ENCODE measurements around the gene FIGN.

FIGN gene

GRCh38 chr2:163606878-163607277 lies 128.9 kb downstream of the FIGN start:
- DNase-seq = no peak

DNA sequence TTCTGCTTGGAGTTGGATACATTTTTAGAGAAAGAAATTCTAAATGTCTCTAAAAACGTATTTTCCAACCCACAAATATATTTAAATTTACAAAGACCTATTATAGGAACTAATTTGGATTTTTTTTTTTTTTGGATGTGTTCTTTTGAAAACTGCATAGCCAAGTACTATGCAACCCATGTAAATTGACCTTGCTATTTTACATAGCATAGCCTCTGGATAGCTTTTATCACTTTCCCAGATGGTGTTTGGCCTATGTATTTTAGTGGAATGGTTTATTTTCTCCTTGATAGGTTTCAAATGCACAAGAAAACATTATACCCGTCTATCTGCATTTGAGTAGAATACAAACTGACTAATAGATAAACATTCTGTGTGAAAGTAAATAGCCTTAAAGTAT lies 130.0 kb downstream of the FIGN start:
- no peak for DNase-seq

DNA sequence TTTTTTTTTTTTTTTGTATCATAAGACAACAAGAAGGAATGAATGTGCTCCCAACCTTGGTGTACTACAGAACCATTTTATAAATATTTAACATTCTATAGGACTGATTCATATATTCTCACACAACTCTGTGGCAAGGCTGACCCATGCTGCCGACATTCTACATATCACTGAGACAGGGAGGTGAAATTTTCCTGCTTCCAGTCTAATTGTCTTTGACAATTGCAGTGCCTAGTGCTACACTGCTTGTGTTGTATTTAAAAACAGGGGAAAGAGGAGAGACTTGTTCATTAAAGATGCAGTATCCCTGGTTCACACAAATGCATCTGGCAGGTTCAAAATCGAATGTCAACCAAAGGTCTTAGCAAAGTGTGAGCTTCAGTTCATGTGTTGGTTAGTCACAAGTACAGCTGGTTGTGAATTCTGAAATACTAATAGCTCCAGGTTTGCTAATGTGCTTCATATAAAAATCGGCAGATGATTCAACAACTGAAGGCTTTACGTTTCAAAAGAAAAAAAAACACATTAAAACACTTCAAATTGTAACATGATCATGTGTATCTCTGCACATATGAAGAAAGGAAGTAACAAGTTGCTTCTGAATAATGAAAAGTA lies 130.8 kb downstream of the FIGN start:
- no peak for DNase-seq

GRCh38 chr2:163602196-163602595 lies 133.6 kb downstream of the FIGN start:
- no peak for DNase-seq

- DNase-seq = no peak
These were observed 134.4 kb downstream of the FIGN start for GRCh38 chr2:163601377-163601776.

GRCh38 chr2:163600801-163601200 lies 135.0 kb downstream of the FIGN start:
- DNase-seq = no peak

- DNase-seq = no peak
These were observed 140.8 kb downstream of the FIGN start for GRCh38 chr2:163595028-163595427.

DNA sequence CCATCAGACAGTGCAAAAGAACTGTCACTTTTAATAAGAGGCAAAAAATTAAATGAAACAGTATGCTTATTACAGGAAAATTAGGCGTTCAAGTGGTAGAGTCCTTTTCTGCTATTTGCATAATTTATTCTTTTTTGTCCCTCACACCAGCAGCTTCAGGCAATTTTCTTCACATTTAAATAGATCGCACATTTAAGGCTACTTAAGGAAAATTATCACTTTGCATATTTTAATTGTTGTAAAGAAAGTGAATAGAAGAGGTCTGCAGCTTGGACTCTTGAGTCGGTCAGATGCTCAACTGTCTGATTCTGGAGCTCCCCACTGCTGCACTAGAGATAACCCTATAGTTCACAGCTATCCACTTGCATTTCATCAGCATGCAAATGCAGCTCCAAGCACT lies 141.3 kb downstream of the FIGN start:
- no peak for DNase-seq

DNA sequence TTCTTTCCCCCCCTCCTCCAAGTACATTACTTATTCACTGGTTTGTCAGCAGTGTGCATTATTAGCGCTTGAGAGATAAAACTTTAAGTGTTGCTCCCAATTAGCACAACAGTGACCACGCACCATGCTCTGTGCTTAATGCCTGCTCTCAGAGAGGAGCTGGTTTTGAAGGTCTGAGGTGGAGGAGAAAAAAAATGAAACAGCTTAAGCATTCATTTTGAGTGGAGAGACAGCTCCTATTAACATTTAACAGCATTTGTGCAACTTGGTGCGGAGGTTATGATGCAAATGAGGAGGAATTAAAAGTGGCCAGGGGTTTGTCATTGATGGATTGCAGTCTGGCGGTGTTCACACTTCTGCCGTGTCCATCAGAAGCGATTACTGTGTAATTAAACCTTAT lies 141.8 kb downstream of the FIGN start:
- no peak for DNase-seq

DNA sequence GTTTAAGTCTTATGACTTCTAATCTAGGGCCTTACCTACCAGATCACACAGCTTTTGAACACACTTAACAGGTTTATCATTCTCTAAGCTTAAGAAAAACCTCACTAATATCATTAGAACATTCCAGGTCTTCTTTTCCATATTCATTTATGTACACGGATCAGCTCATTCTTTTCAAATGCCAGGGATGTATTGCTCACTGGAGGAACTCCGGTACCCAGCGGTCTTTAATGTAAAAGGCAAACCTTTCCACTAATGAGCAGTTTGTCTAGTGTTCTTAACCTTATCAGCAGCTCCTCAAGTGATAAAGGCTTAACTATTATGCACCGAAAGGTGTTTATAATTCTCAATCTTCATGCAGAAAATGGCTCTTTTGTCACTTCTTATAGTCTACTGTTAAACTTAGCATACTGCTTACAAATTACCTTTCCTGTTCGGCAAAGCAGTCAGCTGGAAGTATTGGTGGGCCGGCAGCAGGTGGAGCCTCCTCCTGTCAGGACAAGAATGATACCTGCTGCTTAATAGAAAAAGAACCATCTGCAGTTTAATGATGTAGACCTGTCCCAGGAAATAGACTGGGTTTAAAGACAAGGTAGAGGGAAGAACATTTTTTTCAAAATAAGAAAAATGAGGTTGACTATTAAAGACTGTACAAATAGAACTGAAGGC lies 142.7 kb downstream of the FIGN start:
- DNase-seq = no peak

GRCh38 chr2:163591461-163591860 lies 144.3 kb downstream of the FIGN start:
- no peak for DNase-seq

- DNase-seq = no peak
These were observed 155.1 kb downstream of the FIGN start for GRCh38 chr2:163580757-163581156.

- no peak for DNase-seq
These were observed 161.5 kb downstream of the FIGN start for GRCh38 chr2:163574309-163574708.

DNA sequence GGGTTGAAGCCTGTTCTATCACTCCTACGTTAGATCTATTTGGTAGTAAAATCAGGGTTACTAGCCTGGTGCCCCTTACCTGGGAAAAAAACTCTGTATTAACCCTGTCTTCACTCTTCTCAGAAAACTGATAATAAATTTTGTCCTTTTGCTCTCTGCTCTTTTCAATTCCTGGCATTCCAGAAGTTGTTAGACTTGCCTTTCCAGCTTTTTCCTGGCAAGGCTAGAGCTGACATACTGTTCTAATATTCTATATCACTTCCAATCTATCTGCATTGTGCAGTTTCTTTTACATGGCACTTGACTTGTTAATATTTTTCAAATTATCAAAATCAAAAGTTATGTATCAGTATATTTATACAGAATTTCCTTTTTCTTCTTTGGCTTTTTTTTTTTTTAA lies 162.2 kb downstream of the FIGN start:
- DNase-seq = no peak

GRCh38 chr2:163572850-163573249 lies 163.0 kb downstream of the FIGN start:
- no peak for DNase-seq

DNA sequence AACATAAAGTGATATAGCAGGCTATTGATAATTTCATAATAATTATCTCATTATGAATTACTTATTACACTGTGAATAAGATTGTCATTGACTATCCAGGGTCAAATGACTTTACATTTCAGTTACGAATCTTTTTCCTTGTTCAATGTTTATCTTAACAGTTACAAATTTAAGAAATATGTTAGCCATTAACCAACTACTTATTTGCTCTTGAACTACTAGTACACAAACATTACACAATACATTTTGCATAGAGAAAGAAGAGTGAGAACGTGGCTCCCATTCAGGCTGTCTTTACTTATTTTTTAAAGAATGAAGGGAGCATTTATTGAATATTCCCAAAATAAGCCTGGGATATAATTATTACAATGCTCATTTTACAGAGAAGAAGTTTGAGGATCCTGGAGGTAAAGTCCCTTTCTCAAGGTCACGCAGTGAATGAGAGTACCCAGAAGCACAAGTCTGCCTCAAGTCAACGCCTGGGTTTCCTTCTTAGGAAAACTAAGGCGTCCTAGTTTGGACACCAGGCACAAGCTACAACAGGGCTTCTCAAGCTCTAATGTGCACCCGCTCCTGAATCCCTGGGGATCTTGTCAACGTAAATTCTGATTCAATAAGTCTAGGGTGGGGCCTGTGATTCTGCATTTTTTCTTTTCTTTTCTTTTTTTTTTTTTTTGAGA lies 164.2 kb downstream of the FIGN start:
- DNase-seq = no peak

DNA sequence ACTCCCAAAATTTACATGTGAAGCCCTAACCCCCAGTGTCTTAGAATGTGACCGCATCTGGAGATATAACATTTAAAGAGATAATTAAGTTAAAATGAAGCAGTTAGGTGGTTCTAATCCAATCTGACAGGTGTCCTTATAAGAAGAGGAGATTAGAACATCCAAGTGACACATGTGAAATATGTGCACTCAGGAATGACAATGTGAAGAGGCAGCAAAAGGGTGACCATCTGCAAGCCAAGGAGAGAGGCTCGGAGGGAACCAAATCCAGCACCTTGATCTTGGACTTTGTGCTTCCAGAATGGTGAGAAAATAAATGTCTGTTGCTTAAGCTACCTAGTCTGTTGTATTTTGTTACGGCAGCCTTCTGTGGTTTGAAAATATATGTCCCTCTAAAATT lies 165.4 kb downstream of the FIGN start:
- no peak for DNase-seq

- no peak for DNase-seq
These were observed 170.6 kb downstream of the FIGN start for GRCh38 chr2:163565192-163565591.

- DNase-seq = no peak
These were observed 171.6 kb downstream of the FIGN start for GRCh38 chr2:163564236-163564635.

- no peak for DNase-seq
These were observed 172.5 kb downstream of the FIGN start for GRCh38 chr2:163563336-163563735.

DNA sequence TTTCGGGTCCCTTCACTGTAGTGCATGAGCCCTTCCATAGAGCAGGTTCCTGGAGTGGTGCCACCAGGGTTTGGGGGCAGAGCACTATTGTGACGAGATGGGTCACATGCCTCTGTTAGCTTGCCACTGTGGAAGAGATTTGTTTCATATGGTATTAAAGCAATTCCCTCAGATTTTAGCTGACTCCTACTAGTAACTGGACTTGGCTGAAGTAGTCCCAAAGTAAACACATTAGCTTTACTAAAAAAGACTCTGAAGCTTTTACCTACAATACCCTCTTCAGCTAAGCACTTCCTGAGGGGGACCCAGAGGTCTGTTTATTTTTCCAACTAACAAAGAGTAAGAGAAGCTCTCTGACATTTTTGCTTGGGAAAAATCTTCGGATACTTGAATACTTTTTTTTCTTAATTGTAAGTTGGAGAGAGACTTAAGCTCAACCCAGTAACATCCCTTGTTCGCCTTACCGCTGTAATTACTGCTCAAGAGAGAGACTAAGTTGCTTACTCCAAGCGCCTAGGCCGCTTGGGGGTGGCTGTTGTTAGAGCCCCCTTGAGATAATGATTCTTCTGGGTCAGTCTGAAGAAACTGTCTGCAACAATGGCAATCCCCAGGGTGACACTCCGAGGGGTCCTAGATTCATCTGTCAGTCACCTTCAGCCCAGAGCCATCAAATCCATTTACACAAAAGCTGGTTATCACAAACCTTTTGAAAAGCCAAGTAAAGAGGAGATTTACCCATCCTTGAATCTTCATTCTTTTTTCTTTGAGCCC lies 177.4 kb downstream of the FIGN start:
- DNase-seq = no peak

GRCh38 chr2:163556511-163556910 lies 179.3 kb downstream of the FIGN start:
- no peak for DNase-seq

DNA sequence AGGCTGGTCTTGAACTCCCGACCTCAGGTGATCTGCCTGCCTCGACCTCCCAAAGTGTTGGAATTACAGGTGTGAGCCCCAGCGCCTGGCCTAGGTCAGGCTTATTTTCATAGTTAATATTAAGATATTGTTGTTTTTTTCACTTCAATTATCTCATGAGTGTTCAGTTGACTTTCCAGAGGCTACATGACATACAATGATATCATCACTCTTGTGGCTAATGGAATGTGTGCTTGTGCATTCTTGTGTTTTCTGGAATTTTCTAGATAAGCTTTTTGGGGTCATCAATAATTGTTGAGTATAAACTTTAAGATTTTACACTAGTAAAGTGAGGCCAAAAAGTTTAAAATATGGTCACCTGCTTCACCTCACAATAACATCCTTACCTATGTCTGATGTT lies 180.9 kb downstream of the FIGN start:
- no peak for DNase-seq

GRCh38 chr2:163553601-163554000 lies 182.2 kb downstream of the FIGN start:
- no peak for DNase-seq

Measured in stimulated activated naive CD4-positive, alpha-beta T cell (primary cell).